HG03097 (cell line): ENCODE results near the gene ATG10.
"Not testable (repeated sequence)": the region's sequence is repeated elsewhere in the genome, so short reads cannot be mapped to it uniquely, and the experiment has no call there.

ENCODE experiments used
- ATAC-seq: cut with Tn5 transposase; IDR thresholded peaks from one replicate; pipeline ENCODE4 v1.9.1; 2021; ENCODE audit not compliant: unreplicated experiment, low FRiP score

Gene ATG10

GRCh38 chr5:82208371-82208770 is 236.5 kb downstream of the ATG10 start:
- no peak for ATAC-seq

DNA sequence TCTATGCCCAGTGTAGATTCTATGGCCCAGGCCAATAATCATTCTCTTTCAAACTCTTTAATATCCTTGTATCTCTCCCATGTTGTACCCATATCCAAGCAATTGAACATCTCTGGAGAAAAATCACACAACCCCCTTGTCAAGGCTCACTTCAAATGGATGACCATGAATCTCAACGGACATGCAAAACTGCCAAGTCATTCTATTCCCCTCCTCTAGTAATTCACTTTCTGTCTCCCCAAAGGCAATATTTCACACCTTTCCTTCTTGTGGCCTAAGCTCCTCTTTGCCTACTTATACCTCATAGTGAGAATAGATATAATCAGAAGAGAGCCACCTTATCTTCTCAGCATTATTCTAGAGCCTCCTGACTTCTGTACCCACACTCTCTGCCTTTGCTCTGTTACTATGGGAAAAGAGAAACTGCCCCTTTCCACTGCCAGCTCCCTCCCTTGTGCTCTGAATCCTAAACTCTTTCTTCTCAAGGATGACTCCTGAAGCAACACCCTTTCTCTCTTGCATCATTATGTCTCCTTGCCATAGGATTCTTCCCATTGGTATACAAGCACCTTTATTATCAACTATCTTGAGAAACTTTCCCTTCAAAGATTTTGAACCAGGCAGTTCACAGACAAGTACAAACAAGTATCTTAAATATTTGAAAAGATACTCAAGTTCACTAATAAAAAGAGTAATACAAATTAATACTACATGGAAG is 240.2 kb downstream of the ATG10 start:
- no peak for ATAC-seq

DNA sequence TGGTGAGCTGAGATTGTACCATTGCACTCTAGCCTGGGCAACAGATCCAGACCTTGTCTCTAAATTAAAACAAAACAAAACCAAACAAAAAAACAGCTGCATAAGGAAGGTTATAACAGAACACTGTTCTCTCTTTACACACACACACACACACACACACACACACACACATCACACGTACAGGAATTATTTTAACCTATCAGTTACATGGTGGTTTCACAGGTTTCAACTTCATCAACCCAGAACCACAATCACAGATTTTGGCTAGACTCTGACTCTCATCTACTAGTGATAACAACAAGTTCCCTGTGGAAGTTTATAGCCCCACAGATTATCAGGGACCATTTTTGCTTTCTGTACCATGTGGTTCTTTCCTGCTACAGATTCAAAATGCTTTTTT is 246.1 kb downstream of the ATG10 start:
- no peak for ATAC-seq

DNA sequence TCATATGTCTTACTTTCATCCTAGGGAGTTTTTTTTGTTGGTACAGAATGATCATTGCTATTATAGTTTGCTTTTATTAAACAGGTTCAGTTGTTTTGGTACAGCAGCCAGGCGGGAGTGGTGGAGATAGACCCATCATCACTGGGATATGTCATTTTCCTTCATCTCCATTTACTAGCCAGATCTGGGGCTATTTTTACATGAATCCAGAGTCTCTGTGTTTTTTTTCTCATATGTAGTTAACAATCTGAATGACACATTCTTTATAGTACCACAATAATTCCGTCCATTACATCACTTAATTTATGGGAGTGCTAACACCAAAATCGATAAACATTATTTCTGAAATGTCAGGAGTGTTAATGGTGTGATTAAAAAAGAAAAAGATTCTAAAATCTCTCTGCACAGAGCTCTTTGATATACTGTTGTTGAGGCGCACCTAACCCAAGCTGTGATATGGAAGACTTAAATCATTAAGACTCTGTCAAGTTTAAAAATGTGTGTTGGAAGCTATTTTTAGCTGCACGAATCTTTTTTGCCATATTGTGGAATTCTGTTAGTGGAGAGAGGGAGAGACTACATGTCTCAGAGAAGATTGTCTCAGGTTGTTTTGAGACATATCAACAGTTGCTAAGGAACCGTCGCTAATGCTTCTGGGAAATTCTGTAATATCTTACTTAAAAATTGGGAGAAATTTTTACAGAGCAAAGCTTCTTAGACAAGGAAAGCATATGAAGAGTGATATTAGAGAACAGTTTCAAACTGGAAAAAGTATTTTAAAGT is 246.7 kb downstream of the ATG10 start:
- no peak for ATAC-seq

- no peak for ATAC-seq
Measured at GRCh38 chr5:82221020-82221419, 249.2 kb downstream of the ATG10 start.

GRCh38 chr5:82222597-82223574 is 251.1 kb downstream of the ATG10 start:
- no peak for ATAC-seq

- ATAC-seq = no peak
Measured at GRCh38 chr5:82225525-82226172, 253.8 kb downstream of the ATG10 start.

DNA sequence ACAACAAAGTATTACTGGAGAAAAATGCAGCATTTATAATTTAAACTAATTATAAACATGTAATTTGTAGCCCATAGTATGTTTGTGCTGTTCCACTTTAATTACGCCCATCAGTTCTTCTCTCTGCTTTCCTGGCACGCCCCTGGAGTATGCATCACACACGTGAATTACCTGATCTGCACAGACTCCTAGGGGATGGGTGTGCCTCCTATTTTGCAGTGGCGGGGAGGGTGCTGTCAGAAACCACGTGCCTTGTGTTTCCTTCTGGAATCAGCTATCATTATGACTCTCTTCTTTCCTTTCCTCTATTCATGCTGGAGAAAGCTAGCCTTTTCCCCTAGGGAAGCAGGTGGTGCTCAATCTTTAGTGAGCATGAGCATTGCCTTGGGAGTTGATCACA is 263.1 kb downstream of the ATG10 start:
- no peak for ATAC-seq

- no peak for ATAC-seq
Measured at GRCh38 chr5:82244151-82244550, 272.3 kb downstream of the ATG10 start.

DNA sequence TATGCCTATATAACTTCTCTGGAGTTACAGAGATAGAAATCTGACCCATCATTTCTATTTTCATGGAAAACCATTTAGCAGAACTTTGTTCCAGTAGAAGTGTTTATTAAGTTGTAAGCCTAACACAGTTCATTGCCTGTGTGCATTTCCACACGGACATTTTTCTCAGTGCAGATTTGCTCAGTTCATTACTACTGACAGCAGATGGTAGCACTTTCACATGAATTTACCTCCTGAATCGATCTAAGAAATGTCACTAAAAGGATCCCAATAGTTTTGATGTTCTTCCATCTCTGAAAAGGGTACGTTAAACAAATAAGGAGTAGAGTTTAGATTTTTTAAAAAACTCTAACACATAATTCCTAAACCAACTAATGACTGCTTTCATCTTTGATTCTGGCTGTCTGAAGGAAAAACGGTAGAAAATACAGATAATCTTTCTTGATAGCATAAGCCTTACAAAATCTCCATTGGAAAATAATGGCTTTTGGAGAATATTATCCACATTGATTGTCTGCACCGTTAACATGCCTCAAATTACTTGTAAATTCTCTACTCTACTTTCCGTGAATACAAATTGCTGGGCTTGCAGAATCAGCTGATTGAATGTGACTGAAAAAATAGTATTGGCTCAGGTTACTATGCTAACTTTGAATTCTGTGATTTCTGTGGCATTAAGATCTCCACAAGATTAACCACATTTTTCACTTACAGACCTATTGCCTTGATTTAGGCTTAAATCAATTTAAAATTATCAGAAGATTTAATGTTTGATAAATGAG is 273.2 kb downstream of the ATG10 start:
- no peak for ATAC-seq

DNA sequence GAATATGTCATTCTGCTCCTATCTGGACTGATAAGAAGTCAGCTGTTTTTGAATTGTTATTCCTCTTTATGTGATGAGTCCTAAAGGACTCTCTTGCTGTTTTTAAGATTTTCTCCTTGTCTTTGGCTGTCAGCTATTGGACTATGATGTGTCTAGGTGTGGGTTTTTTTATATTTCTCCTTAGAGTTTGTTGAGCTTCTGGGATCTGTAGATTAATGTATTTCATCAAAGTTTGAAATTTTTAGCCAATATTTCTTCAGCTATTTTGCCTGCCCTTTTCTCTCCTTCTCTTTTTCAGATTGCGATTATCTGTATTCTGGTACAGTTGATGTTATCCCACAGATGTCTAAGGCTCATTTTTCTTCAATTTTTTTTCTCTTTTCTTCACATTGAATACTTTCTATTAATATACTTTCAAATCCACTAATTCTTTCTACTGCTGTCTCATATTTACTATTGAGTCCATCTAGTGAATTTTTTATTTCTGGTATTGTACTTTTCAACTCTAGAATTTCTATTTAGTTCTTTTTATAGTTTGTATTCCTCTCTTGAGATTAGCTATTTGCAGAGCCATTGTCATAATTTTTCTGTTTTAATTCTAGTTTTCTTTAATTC is 275.2 kb downstream of the ATG10 start:
- no peak for ATAC-seq

GRCh38 chr5:82252744-82253143 is 280.9 kb downstream of the ATG10 start:
- no peak for ATAC-seq

DNA sequence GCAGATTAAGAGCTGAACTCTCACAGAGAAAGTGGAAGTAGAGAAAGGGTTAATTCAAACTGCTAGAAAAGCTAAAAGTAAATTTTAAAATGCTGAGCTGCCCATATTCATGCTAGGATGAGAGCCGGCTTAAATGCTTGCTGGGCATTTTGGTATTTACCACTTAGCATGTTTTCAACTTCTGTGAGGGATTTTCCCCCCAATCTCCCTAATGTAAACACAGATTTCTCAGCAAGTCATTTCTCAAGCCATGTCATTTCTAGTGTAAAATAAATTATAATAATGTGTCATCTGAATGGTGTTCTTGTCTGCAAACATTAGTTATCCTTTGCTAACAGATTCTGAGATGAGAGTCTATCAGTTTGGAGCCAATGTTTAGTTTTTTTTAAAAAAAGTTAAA is 284.0 kb downstream of the ATG10 start:
- ATAC-seq = no peak

GRCh38 chr5:82257247-82257646 is 285.4 kb downstream of the ATG10 start:
- no peak for ATAC-seq

- ATAC-seq = no peak
Measured at GRCh38 chr5:82257729-82258128, 285.9 kb downstream of the ATG10 start.

- ATAC-seq = no peak
Measured at GRCh38 chr5:82259172-82259800, 287.5 kb downstream of the ATG10 start.

DNA sequence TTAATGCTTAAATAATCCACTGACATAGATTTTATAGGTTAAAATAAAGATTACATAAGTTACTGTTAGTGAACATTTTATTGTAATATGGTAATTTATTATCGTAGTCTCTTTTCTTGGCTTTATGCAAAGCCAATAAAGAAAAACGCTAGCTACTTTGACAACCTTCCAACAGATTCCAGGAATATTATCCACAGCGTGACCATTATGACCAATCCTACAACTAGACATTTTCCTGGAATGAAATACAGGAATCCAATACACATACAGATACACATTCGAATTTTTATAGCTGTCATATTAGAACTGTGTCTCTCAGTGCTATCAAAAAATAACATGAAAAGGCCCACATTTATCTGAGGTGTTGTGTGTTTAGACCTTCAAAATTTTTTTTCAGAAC is 293.2 kb downstream of the ATG10 start:
- ATAC-seq = no peak

DNA sequence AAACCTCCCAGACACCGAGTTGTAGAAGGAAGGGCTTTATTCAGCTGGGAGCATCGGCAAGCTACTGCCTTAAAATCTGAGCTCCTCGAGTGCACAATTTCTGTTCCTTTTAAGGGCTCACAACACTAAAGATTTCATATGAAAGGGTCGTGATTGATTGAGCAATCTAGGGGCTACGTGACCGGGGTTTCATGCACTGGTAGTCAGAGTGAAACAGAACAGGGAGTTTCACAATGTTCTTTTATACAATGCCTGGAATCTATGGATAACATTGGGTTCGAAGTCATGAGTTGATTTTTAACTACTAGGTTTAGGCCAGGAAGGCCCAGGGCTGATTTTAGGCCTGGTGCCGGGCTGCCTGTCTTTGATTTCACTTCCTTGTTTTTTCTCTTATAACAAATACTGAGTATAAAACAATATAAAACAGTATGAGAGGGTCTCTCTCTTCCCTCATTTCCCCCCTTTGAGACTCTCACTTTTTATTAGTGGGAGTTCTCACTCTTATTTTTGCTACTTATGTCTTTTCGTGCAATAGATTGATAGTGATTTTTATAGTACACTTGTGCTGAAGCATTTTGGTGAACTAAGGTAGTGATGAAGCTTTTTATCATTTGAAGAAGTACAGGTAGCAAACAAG is 295.6 kb downstream of the ATG10 start:
- not testable (repeated sequence) for ATAC-seq
